IMR-90 (cell line): ENCODE measurements around the gene S100A5. TPM values are rescaled to one million over a fixed set of nuclear protein-coding genes. Genes with fewer than 3 reads are reported as not detected.
A peak's percentile ranks its signal among the peaks of the same experiment; 100 is the strongest.

Experiments
- NFE2L2 ChIP-seq: fragments of 150-350 bp; IDR thresholded peaks from 2 replicates; pipeline ENCODE4 v1.6.1; 2016; ENCODE audit warnings: low read depth, mild to moderate bottlenecking, low read length
- RCOR1 ChIP-seq: IDR thresholded peaks from 2 replicates; pipeline ENCODE4 v1.6.1; 2012; ENCODE audit warnings: mild to moderate bottlenecking, low read length, improper control_type of control experiment; ENCODE audit not compliant: insufficient replicate concordance
- RFX5 ChIP-seq: IDR thresholded peaks from 2 replicates; pipeline ENCODE4 v1.8.0; 2012; ENCODE audit warnings: low read depth, mild to moderate bottlenecking, low read length, moderate library complexity
- polyA plus RNA-seq, 3 experiments: library from polyadenylated mRNA; depleted of rRNA; stranded (reverse); fragments of >200 nt; gene quantifications; 2 replicates each; pipeline ENCODE4 v1.2.3, GENCODE V29; 2012; ENCODE audit warnings: low replicate concordance in 1 of 3
- total RNA-seq: library from RNA; depleted of rRNA; stranded (reverse); fragments of >200 nt; gene quantifications from 2 replicates; pipeline ENCODE4 v1.2.3, GENCODE V29; 2012
- TF ChIP-seq, protein P1 (sequence below): conservative IDR thresholded peaks from 2 replicates; pipeline ENCODE4 v1.5.1; 2012; ENCODE audit warnings: mild to moderate bottlenecking, low read depth, low read length, improper control_type of control experiment

The S100A5 gene
- total and polyA plus RNA-seq, 2 of the 4 experiments (the other 2 are of a cell fraction): 0.27 TPM; not detected in 1

DNA sequence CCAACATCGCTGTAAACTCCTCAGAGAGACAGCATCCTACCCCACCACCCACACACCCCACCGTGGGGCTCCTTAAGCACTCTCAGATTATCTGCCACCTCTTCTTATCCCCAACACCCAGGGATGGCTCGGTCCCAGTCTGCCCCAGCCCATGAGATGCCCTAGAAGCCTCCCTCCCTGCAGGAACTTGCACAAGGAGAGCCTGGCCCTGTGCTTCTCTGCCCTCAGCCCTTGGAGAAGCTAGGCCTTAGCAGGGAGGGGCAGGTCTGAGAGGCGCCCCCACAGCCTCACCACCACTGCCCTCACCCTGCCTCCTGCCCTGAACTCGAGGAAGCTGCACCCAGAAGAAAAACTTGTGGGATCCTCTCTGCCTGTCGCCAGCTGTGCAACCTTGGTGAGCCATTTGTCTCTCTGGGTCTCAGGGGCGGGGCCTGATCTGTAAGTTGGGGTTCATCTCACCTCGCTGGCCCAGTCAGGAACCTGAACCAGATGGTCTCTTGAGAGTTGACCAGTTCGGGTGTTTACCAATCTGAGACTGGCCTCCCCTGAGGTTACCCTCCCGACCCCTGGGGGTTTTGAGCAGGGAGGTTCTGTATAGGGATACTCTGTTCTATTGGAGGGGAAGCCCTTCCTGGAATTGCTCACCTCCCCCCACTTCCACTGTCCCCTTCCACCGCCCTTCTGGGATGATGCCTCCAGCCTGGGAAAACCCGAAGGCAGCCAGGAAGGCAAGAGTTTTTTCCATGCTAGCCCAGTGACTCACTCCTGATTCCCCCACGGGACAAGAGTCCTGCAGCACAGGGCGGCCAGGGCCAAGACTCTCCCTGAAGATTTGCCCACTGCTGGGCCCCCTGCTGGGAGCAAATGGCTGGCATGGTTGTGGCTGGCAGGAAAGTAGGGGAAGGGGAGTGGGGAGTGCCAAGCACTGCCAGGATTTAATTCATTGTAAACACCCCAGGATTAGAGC lies 8.3 kb upstream of the S100A5 start, which contains the start of gene S100A3 (continued):
- TF ChIP-seq, protein P1, sequence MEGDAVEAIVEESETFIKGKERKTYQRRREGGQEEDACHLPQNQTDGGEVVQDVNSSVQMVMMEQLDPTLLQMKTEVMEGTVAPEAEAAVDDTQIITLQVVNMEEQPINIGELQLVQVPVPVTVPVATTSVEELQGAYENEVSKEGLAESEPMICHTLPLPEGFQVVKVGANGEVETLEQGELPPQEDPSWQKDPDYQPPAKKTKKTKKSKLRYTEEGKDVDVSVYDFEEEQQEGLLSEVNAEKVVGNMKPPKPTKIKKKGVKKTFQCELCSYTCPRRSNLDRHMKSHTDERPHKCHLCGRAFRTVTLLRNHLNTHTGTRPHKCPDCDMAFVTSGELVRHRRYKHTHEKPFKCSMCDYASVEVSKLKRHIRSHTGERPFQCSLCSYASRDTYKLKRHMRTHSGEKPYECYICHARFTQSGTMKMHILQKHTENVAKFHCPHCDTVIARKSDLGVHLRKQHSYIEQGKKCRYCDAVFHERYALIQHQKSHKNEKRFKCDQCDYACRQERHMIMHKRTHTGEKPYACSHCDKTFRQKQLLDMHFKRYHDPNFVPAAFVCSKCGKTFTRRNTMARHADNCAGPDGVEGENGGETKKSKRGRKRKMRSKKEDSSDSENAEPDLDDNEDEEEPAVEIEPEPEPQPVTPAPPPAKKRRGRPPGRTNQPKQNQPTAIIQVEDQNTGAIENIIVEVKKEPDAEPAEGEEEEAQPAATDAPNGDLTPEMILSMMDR: peak; percentile 29; the same call in 1 of the 2 replicates
- TF ChIP-seq NFE2L2 (no peak), RFX5 (no peak), RCOR1 (peak; percentile 57)
